Glutamatergic neuron (in vitro differentiated cells): Measurements from ENCODE around the gene AAGAB. TPM values are rescaled to one million over a fixed set of nuclear protein-coding genes. Genes with fewer than 3 reads are reported as not detected.

Source experiments
- DNase-seq: peaks from one replicate; pipeline ENCODE4 v3.0.0; 2022
- H3K27ac Mint-ChIP-seq: one replicate; pipeline ENCODE4 v1.8.0; 2020; ENCODE audit warnings: mild to moderate bottlenecking, mixed read lengths, inconsistent platforms; ENCODE audit not compliant: unreplicated experiment
- H3K27me3 Mint-ChIP-seq: one replicate; pipeline ENCODE4 v1.8.0; 2020; ENCODE audit warnings: mild to moderate bottlenecking, moderate library complexity, mixed read lengths, inconsistent platforms; ENCODE audit not compliant: unreplicated experiment
- H3K36me3 Mint-ChIP-seq: one replicate; pipeline ENCODE4 v1.8.0; 2020; ENCODE audit warnings: mild to moderate bottlenecking, mixed read lengths, inconsistent platforms; ENCODE audit not compliant: unreplicated experiment
- H3K4me1 Mint-ChIP-seq: one replicate; pipeline ENCODE4 v1.8.0; 2020; ENCODE audit warnings: mild to moderate bottlenecking, low read depth, mixed read lengths, inconsistent platforms; ENCODE audit not compliant: unreplicated experiment
- H3K4me3 Mint-ChIP-seq: one replicate; pipeline ENCODE4 v1.8.0; 2020; ENCODE audit warnings: mild to moderate bottlenecking, mixed read lengths, inconsistent platforms; ENCODE audit not compliant: unreplicated experiment
- H3K9me3 Mint-ChIP-seq: one replicate; pipeline ENCODE4 v1.8.0; 2020; ENCODE audit warnings: mild to moderate bottlenecking, moderate library complexity, mixed read lengths, inconsistent platforms; ENCODE audit not compliant: unreplicated experiment
- total RNA-seq: library from RNA; stranded (reverse); fragmentation: NEBNext Ultra II Directional; extraction: Animal tissue kit (Norgen Biotek cat#: 25700); gene quantifications from one replicate; pipeline ENCODE4 v1.2.1, GENCODE V29; 2021; ENCODE audit not compliant: unreplicated experiment
- TF ChIP-seq, protein P1 (sequence below): fragments of 200-600 bp; sonication (generic); IDR thresholded peaks from one replicate; pipeline ENCODE4 v1.5.0; 2021; ENCODE audit not compliant: partially characterized antibody, unreplicated experiment

AAGAB gene
- total RNA-seq, 1 donor from 2014 or later: 39.9 TPM

DNA sequence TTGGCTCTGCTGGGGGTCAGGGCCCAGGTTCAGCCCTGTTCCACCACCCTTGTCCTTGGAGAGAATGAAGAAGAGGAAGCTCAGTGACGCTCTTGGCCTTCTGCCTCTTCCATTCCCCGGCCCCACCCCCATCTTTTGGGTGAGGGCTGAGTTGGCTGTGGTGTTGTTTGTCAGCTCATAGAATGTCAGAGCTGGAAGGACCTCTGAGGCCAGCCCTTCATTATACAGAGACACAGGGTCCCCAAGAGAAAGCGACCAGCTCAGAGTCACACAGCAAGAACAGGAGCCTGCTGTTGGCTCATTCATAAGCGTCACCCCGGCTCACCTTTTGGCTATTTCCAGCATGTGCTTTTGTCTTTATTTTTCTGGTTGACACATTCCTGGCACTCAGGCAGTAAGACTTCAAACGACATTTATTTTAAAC, 68.2 kb downstream of the AAGAB start:
- H3K36me3 Mint-ChIP-seq: peaks cover 4% of the 10 kb centered on the region
- H3K27ac Mint-ChIP-seq: no peak overlapping the region
- TF ChIP-seq, protein P1, sequence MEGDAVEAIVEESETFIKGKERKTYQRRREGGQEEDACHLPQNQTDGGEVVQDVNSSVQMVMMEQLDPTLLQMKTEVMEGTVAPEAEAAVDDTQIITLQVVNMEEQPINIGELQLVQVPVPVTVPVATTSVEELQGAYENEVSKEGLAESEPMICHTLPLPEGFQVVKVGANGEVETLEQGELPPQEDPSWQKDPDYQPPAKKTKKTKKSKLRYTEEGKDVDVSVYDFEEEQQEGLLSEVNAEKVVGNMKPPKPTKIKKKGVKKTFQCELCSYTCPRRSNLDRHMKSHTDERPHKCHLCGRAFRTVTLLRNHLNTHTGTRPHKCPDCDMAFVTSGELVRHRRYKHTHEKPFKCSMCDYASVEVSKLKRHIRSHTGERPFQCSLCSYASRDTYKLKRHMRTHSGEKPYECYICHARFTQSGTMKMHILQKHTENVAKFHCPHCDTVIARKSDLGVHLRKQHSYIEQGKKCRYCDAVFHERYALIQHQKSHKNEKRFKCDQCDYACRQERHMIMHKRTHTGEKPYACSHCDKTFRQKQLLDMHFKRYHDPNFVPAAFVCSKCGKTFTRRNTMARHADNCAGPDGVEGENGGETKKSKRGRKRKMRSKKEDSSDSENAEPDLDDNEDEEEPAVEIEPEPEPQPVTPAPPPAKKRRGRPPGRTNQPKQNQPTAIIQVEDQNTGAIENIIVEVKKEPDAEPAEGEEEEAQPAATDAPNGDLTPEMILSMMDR: no peak
- no peak overlapping the region for H3K4me3 Mint-ChIP-seq
- no peaks in the 10 kb centered on the region for H3K4me1 Mint-ChIP-seq
- no peaks in the 10 kb centered on the region for H3K27me3 Mint-ChIP-seq
- DNase-seq: no peak
- no peaks in the 10 kb centered on the region for H3K9me3 Mint-ChIP-seq

DNA sequence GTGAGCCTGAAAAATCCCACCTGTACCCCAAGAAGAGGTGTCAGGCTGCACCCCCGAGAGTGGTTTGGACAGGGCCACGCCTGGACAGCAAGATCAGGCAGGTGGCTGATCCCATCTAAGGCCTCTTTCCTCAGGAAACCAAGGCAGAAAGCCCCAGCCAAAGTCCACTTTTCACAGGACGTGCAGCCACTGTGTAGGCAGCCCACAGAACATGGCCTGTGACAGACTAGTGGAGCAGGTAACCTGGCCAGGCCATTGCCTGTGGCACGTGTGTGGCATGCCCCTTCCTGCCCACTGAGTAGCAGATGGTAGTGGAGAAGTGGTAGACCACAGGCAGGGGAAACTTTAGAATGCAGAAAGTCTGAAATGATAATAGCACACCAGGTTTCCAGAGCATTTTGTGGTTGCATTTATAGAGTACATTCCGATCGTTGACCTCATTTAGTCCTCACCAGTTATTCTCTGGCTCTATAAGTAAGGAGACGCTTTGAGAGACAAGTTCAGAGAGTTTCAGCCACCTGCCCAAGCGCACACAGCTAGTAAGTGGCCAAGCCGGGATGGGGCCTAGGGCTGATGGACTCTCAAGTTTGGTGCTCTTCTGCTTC, 68.7 kb downstream of the AAGAB start:
- DNase-seq: no peak
- TF ChIP-seq, protein P1: no peak
- no peak overlapping the region for H3K27ac Mint-ChIP-seq
- no peak overlapping the region for H3K4me3 Mint-ChIP-seq
- H3K4me1 Mint-ChIP-seq: no peaks in the 10 kb centered on the region
- peaks cover 4% of the 10 kb centered on the region for H3K36me3 Mint-ChIP-seq
- H3K9me3 Mint-ChIP-seq: no peaks in the 10 kb centered on the region
- no peaks in the 10 kb centered on the region for H3K27me3 Mint-ChIP-seq

DNA sequence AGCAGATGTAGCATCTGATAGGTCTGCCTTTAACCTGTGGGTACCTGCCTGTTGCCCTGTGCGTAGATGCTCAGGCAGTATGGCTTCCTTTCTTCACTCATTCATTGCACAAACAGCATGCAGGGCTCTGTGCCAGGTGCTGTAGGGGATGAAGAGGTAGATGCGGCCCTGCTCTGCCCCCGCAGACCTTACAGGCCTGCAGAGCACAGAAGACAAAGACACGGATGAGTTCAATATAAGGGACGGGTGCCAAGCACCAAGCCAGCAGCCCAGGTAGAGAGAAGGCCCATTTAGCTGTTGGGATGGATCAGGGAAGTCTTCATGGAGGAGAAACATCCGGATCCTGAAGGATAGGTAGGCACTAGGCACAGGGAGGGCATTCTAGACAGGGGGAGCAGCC, 69.4 kb downstream of the AAGAB start:
- Mint-ChIP-seq H3K9me3 (no peaks in the 10 kb centered on the region), H3K27ac (no peak overlapping the region), H3K36me3 (peaks cover 4% of the 10 kb centered on the region)

DNA sequence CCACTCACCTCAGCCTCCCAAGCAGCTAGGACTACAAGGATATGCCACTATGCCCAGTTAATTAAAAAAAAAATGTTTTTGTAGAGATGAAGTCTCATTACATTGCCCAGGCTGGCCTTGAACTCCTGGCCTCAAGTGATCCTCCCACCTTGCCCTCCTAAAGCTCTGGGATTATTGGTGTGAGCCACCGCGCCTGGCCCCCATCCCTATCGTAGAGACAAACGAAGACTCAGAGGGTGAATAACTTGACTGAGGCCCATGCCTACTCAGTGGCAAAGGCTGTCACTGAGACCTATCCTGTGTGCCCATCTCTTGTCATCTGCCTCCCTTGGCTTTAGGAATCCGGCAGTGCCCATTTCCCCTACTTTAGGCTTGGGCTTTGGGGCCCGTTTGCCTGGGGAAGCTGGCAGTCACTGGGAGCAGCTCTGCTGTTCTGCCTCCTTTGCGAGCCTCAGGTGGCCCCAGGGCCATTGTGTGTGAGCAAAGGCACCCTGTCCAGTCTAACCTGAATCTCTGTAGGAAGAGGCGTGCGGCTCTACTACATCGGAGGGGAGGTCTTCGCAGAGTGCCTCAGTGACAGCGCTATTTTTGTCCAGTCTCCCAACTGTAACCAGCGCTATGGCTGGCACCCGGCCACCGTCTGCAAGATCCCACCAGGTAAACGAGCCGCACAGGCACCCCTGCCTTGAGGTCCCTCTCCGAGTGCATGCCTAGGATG, 70.1 kb downstream of the AAGAB start:
- TF ChIP-seq, protein P1: no peak
- DNase-seq: no peak
- Mint-ChIP-seq H3K27me3 (no peaks in the 10 kb centered on the region), H3K4me1 (no peaks in the 10 kb centered on the region), H3K9me3 (no peaks in the 10 kb centered on the region), H3K36me3 (peaks cover 4% of the 10 kb centered on the region), H3K27ac (no peak overlapping the region), H3K4me3 (no peak overlapping the region)

More for the DNA sequence above, 69.4 kb downstream of the AAGAB start:
- Mint-ChIP-seq H3K27me3 (no peaks in the 10 kb centered on the region), H3K4me1 (no peaks in the 10 kb centered on the region), H3K4me3 (no peak overlapping the region)
- TF ChIP-seq, protein P1: no peak
- DNase-seq: no peak

DNA sequence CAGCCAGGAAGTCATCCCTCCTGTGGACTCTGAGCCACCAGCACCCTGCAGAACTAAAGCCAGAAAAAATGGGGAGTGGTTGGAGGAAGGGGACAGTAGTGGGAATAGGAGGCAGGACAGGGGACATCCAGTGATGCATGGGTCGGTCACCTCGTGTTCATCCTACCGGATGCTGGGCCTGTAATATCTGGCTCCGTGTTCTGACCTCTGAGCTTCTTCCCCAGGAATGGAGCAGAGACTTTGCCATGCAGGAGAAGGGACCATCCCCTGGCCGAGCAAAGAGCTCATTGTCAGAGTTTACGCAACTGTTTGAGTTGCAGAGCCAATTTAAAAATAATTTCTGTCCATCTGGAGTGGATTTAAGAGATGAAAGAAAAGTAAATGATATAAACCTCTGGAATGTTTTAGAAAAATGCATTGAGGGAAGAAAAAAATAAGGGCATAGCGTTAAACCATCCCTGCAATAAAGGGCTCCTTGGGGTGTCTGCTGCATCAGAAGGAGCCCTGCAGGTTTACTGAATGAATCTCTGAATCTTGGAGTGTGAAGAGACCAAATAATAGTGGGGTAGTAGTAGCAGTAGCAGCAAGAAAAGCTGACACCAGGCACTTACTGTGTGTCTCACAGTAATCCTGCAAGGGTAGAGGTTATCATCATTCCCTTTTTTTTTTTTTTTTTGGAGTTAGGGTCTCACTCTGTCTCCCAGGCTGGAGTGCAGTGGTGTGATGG, 70.9 kb downstream of the AAGAB start:
- no peaks in the 10 kb centered on the region for H3K9me3 Mint-ChIP-seq
- DNase-seq: no peak
- no peak overlapping the region for H3K4me3 Mint-ChIP-seq
- H3K27ac Mint-ChIP-seq: no peak overlapping the region
- no peaks in the 10 kb centered on the region for H3K4me1 Mint-ChIP-seq
- no peaks in the 10 kb centered on the region for H3K27me3 Mint-ChIP-seq
- TF ChIP-seq, protein P1: no peak
- H3K36me3 Mint-ChIP-seq: peaks cover 4% of the 10 kb centered on the region
